ENCODE results near the gene TDRD6. TPM values are rescaled to one million over a fixed set of nuclear protein-coding genes. Genes with fewer than 3 reads are reported as not detected.

TDRD6 gene
- total RNA-seq, 1 experiment from 2014 or later, result 0.02 TPM

DNA sequence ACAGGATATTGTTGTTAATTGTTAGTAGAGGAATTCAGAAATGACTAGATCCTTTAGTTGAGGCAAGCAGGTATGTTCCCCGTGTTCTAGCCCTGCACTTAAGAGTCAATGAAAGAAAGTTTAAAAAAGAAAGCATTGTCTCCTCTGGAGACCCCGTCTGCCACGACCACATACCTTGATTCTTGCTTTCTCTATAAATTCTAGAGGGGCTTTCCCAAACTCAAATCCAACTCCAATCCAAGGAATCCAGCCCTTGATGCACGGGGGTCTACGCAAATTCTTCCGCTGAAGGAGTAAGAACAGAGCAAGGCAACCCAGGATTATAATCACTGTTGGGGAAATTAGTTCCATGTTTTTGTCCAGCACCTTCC, 35.5 kb upstream of the TDRD6 start:
- Histone ChIP-seq H3K23me2 (ENCODE audit: insufficient read length, low read depth, low read length, poor library complexity, severe bottlenecking) (no peaks in the 10 kb centered on the region), H2BK15ac (ENCODE audit: low read depth, low read length) (no peak overlapping the region), H3K27ac (ENCODE audit: insufficient read length, low read depth, low read length) (no peak overlapping the region), H2AFZ (ENCODE audit: low read length) (peak overlapping the region; percentile 75), H3K27me3 (ENCODE audit: insufficient read depth, low read length) (no peaks in the 10 kb centered on the region; the same call in 1 of the 2 replicates), H3K9ac (ENCODE audit: extremely low read depth, insufficient read length, low read length) (peak overlapping the region; percentile 70), H3K79me1 (ENCODE audit: insufficient read depth, low read depth, low read length, poor library complexity, severe bottlenecking) (no peaks in the 10 kb centered on the region), H3T11ph (ENCODE audit: low read length) (no peak overlapping the region), H4K8ac (replicated peaks; ENCODE audit: insufficient read length, low read depth, low read length) (no peak overlapping the region), H3K9me3 (ENCODE audit: control insufficient read depth, low read depth, low read length) (no peaks in the 10 kb centered on the region), H3K79me2 (ENCODE audit: insufficient read depth, low read length) (no peaks in the 10 kb centered on the region), H3K14ac (ENCODE audit: insufficient read depth, low read length) (no peak overlapping the region), H2BK120ac (ENCODE audit: low read depth, low read length, poor library complexity, severe bottlenecking) (no peak overlapping the region), H2BK20ac (ENCODE audit: low read depth, low read length, poor library complexity, severe bottlenecking) (no peak overlapping the region), H3K4me2 (ENCODE audit: insufficient read depth, insufficient read length, low read length) (peak overlapping the region; percentile 53), H3K18ac (ENCODE audit: insufficient read length, low read depth, low read length) (no peak overlapping the region), H2AK5ac (ENCODE audit: insufficient read length, low read length) (no peak overlapping the region), H3K23ac (ENCODE audit: insufficient read length, low read depth, low read length) (no peak overlapping the region), H4K20me1 (ENCODE audit: control insufficient read depth, insufficient read depth, insufficient read length) (no peaks in the 10 kb centered on the region), H4K91ac (ENCODE audit: insufficient read length, low read depth, low read length) (no peak overlapping the region), H3K4ac (ENCODE audit: low read depth, low read length) (no peak overlapping the region), H3K4me1 (ENCODE audit: insufficient read depth, low read length) (no peaks in the 10 kb centered on the region), H2BK5ac (ENCODE audit: insufficient read length, low read length) (no peak overlapping the region), H3K56ac (ENCODE audit: insufficient read length, low read depth, low read length) (no peak overlapping the region), H2BK12ac (ENCODE audit: insufficient read length, low read depth, low read length) (no peak overlapping the region), H4K5ac (ENCODE audit: insufficient read length, low read depth, low read length) (no peak overlapping the region)
- TF ChIP-seq CTCF (conservative IDR thresholded peaks at IDR 0.05), result no peak
- Mint-ChIP-seq H3K4me3 (peak overlapping the region; percentile 82 to 89), H3K27me3 (ENCODE audit: low read depth) (peaks cover 20% of the 10 kb centered on the region), H3K27ac (peak overlapping the region; percentile 37 to 59 (median 45); a peak in 5 of 7 replicates), H3K9me3 (no peaks in the 10 kb centered on the region), H3K36me3 (ENCODE audit: insufficient read depth in 1 of 3, low read depth in 3 of 3) (no peaks in the 10 kb centered on the region; a peak in 1 of 7 replicates), H3K4me1 (peaks cover 12 to 24% of the 10 kb centered on the region in 2 experiments)
- no CpG with 5 or more reads among the region's 6 CpGs for WGBS (ENCODE audit: extremely low coverage, insufficient read length, low lambda C conversion rate)
- no peak for DNase-seq
